Thyroid gland (tissue), 4 donors: ENCODE results near the gene SUPT7L.

ENCODE experiments used
- CTCF ChIP-seq, 6 experiments: fragments of 200-600 bp in 3 of 6; fragments of 450-650 bp in 3 of 6; sonication (generic) in 3 of 6; IDR thresholded peaks; one replicate each; pipeline ENCODE4 v1.5.1; 2016 to 2019; ENCODE audit warnings: antibody characterized with exemption in 6 of 6, mild to moderate bottlenecking in 2 of 6, inconsistent platforms in 1 of 6, moderate library complexity in 1 of 6
- POLR2A ChIP-seq, 2 donors: fragments of 450-650 bp; IDR thresholded peaks; one replicate each; pipeline ENCODE4 v1.6.1; 2017; ENCODE audit warnings: antibody characterized with exemption in 2 of 2, mild to moderate bottlenecking in 2 of 2, moderate library complexity in 1 of 2

DNA sequence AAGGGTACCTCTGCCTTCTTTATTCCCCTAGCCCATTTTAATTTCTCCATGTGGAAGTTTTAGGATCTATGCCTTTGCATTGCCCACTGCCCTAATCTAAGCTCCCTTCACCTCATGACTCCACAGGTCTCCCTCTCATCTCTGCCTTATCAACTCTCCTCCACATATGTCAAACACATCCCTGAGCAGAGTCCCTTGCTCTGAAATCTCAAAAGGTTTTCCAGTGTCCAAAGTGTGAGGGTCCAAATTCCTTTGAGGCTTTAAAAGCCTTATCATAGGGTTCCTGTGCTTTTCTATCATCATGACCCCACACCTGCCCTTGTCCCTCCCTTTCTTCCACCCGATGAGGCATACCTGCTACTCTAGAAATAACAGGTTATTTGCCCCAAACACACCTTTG, 38.9 kb upstream of the SUPT7L start:
- TF ChIP-seq CTCF (IDR thresholded peaks at IDR 0.05): no peak
- no peak for TF ChIP-seq POLR2A (IDR thresholded peaks at IDR 0.05)
